NCI-H345 (cell line): ENCODE measurements around the gene GJA4.
"Not testable (repeated sequence)": the region's sequence is repeated elsewhere in the genome, so short reads cannot be mapped to it uniquely, and the experiment has no call there.

ENCODE experiments used
- DNase-seq: peaks from one replicate; lab custom pipeline; 2025; lab: John Stamatoyannopoulos, UW

Gene GJA4

GRCh38 chr1:34770891-34771504 is 21.8 kb upstream of the GJA4 start:
- DNase-seq, result no peak

- no peak for DNase-seq
Measured at GRCh38 chr1:34771573-34772371, 21.0 kb upstream of the GJA4 start.

DNA sequence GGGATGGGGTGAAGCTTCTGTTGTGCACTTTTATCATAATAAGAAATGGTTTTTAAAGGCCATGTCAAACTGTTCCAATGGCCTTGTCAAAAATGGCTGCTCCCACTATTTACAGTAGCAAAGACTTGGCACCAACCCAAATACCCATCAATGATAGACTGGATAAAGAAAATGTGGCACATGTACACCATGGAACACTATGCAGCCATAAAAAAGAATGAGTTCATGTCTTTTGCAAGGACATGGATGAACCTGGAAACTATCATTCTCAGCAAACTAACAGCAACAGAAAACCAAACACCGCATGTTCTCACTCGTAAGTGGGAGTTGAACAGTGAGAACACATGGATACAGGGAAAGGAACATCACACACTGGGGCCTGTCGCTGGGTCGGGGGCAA is 19.7 kb upstream of the GJA4 start:
- not testable (repeated sequence) for DNase-seq

DNA sequence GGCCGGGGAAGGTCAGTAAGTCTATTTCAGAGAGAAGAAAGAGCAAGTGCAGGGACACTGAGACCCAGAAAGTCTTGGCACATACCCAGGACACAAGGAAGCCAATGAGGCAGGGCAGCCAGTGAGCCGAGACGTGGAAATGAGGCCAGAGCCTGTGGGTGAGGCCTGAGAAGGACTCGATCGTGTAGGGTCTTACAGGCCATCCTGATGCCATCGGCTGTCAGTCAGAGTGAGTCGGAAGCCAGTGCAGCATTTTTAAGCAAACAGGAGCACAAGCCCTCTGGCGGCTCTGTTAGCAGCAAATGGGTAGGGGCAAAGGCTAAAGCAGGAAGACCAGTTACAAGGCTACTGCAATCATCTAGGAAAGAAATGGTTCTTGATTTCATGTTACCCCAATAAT is 17.8 kb upstream of the GJA4 start:
- no peak for DNase-seq

- no peak for DNase-seq
Measured at GRCh38 chr1:34776911-34777310, 15.9 kb upstream of the GJA4 start.

DNA sequence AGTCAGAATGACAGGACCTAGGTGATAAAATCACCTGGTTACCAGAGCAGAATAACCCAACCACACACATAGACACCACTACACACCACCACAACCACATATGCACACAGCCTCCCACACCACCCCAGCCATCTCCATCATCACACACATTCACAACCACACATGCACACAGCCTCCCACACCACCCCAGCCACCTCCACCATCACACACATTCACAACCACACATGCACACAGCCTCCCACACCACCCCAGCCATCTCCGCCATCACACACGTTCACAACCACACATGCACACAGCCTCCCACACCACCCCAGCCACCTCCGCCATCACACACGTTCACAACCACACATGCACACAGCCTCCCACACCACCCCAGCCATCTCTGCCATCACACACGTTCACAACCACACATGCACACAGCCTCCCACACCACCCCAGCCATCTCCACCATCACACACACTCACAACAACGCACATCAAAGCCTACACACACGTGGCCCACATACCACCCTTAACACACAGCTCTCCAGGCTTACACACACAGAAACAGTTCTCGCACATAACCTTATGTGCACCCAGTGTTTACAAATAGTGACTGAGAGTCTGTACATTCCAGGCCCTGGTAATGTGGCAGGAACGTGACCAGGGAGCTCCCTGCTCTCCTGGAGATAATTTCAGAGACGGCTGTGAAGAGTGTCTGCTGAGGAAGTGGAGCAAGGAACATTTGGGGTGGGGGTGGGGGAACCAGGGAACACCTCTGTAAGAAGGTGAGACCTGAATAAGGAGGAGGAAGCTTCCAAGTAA is 15.1 kb upstream of the GJA4 start:
- no peak for DNase-seq

DNA sequence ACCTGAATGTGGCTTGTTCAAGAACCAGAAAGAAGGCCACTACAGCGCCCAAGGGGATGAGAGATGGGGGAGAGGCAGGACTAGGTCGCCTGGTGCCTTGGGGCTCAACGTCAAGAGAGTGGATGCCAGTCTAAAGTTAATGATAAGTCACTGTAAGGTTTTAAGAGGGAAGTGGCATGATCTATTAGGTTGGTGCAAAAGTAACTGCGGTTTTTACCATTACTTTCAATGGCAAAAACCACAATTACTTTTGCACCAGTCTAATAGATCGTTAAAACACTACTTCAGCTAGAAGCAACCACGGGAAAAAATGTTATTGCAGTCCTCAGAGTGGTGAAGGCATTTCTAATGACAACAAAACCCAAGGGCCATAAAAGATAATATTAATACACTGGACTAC is 14.4 kb upstream of the GJA4 start:
- no peak for DNase-seq

DNA sequence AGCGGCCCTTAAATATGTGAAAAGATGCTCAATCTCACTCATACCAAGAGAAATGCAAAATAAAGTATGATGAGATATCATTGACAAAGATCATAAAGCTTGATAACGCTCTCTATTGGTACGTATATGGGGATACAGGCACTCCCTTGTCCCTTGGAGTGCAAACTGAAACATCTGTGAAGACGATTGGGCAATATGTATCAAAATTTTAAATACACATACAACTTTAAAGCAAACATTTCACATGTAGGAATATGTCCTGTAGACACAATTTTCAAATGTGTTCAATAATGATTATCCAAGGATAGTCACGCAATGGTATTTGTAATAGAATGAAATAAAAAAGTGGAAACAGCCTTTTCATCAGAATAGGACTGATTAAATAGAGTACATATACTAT is 13.8 kb upstream of the GJA4 start:
- DNase-seq, result no peak

DNA sequence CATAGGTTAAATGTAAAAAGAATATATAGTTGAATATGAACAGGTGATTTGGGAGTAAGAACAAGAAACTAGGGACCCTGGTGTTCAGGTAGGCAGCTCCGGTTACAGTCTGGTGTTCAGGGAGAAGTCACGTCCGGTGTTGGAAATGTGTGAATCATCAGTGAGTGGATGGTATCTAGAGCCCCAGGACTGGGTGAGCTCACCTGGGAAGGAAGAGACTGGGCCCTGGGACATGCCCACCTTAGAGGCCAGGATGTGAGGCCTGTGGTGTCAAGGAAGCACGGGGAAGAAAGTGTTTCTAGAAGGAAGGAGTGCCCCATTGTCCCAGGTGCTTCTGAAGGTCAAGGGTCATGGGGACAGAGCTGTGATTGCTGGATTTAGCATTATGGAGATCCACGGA is 13.3 kb upstream of the GJA4 start:
- no peak for DNase-seq

DNA sequence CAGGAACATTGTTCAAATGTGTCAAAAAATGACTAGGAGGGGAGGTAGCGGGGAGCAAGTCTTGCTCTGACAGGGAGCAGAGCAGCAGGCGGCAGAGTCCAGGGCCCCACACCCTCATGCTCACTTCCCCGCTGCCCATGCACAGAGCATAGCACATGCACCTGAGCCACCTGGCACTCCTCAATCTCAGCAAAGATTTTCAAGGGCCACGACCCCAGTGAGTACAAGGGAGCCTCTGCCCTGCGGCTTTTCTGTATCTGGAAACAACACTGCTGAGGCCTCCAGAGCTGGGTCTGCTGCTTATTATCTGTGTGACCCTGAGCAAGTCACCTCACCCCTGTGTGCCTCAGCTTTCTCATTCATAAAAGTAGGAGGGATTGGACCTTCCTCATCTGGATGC is 12.8 kb upstream of the GJA4 start:
- no peak for DNase-seq

GRCh38 chr1:34780528-34780927 is 12.3 kb upstream of the GJA4 start:
- no peak for DNase-seq

GRCh38 chr1:34781071-34781843 is 11.5 kb upstream of the GJA4 start, which contains the start of gene GJB3:
TSS of gene GJB3 (plus strand) at chr1:34781214. CDS start at chr1:34784763, 3,549 bp downstream.
- DNase-seq, result peak; percentile 4

- no peak for DNase-seq
Measured at GRCh38 chr1:34781844-34782391, 10.9 kb upstream of the GJA4 start.

DNA sequence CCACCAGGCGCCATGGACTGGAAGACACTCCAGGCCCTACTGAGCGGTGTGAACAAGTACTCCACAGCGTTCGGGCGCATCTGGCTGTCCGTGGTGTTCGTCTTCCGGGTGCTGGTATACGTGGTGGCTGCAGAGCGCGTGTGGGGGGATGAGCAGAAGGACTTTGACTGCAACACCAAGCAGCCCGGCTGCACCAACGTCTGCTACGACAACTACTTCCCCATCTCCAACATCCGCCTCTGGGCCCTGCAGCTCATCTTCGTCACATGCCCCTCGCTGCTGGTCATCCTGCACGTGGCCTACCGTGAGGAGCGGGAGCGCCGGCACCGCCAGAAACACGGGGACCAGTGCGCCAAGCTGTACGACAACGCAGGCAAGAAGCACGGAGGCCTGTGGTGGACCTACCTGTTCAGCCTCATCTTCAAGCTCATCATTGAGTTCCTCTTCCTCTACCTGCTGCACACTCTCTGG is 8.0 kb upstream of the GJA4 start:
- DNase-seq, result no peak

GRCh38 chr1:34785231-34785874 is 7.4 kb upstream of the GJA4 start:
- DNase-seq, result no peak

- DNase-seq, result no peak
Measured at GRCh38 chr1:34785875-34786470, 6.8 kb upstream of the GJA4 start.

GRCh38 chr1:34786521-34787325 is 6.1 kb upstream of the GJA4 start:
- peak; percentile 73 for DNase-seq

DNA sequence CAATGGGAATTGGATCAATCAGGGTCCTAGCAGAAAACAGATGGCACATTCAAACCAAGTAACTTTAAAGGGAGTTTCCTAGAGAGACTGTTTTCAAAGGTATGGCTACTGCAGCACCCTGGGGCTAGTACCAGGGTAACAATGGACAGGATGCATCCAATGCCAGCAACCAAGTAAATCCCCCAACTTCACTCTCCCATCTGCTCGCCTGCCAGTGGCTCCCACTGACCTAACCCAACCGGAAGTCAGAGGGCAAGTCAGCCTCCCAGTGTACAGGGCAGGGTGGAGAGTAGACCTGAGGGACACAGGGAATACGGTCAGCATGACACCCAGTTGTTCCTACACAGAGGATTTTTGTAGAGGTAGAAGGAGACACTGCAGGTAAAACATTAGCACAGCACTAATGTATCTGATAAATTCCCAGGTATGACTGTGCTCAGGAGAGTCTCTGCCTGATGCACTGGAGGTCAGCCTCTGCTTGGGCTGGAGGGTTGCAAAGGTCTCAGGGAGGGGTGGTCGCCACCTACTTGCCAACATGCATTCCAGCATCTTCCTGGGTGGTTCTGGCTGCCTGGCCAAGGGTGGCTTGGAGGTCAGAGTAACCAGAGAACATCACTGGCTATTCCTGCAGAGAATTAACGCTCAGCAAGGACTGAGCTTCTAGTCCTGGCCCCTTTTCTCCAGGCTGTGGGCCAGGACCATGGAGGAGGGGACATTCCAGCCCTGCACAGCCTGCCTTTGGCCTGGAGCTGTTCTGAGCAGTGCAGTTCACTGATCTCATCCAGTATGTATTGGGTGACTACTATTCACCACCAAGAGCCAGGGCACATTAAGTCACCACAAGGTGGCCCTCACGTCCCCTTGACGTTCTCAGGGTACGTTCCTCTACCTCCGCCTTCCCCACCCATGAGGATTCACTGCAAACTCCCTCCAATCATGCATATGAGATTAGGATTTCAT is 5.1 kb upstream of the GJA4 start:
- no peak for DNase-seq

DNA sequence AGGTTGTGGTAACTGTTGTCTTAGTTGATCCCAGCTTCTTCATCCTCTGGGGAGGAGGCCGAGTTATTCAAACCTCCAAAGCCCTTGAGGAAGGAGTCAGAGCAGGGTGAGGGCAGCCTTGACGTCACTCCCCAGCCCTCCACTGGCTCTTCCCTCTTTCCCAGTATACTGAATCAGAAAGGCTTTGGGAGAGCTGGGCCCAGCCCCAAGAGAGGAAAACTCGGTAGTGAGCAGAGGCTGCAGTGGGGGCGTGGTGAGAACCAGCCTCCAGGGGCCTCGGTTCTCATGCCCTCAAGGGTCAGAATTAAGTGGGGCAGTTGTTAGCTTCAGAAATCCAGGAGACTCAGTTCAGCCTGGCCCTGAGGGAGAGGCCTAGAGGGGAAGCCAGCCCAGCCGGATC is 1.8 kb upstream of the GJA4 start:
- DNase-seq, result no peak
